ENCODE results near the gene PRDX2.

- TF ChIP-seq CTCF (conservative IDR thresholded peaks at IDR 0.05; ENCODE audit: low read length) (no peak), EZH2phosphoT487 (IDR thresholded peaks at IDR 0.05; ENCODE audit: borderline replicate concordance, low read depth, low read length) (no peak)
These were observed 17.2 kb downstream of the PRDX2 start for GRCh38 chr19:12784394-12784870.
